A549 treated with Mapracorat at 1 μM for 4 hours (cell line): Measurements from ENCODE around the gene RINT1. TPM values are rescaled to one million over a fixed set of nuclear protein-coding genes. Genes with fewer than 3 reads are reported as not detected.

Experiments used
- total RNA-seq: library from RNA; stranded (reverse); fragments of 200-300 nt; extraction: Qiagen RNA extraction; gene quantifications from 5 replicates; pipeline ENCODE4 v1.2.3, GENCODE V29; 2022

Gene RINT1
- 13.6 to 17.1 TPM (median 15.5 TPM) in 5 replicates for total RNA-seq

DNA sequence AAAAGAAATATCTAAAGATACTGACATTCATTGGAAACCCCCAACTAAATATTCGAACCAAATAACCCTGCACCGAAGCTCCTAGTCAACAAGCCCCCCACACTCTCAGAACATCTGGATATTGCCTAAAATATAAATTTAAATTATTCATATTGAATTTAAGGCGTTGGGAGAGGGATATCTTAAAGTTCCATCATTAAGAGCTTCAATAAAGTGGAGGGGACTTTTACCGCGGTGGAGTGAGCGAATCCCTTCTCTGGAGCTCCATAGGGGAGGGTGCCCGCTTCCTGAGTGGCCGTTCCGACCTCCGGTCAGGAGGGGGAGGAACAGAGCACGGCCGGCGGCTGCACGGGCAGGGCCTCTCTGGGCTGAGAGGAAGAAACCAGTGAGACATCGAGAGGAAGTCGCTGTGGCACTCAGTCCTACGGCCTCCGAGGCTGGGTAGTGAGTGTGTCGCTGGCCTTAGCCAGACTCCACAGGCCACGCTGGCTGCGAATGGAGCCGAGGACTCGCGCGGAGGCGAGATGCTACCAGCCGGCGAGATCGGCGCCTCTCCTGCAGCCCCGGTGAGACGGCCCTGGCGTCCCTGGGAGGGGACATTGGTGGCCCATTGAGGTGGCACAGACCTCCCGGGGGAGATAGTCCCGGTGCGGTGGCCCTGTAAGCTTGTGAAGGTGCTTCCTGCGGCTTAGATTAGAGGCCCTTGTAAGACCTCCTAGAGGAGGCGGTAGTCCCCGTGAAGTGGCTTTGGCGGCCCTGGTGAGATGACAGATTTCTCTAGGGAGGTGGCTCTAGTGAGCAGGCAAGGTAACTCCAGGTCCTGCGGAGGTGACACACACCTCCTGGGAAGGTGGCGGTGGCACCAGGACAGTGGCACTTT is at the start of gene RINT1:
Gene RINT1 (plus strand): TSS at position 410 of the 880 bp plus-strand sequence. CDS start 115 bp downstream, at position 525.

GRCh38 chr7:105521717-105522463 is 10.1 kb upstream of the RINT1 start, which contains the start of gene PUS7:
PUS7 (minus strand) TSS chr7:105522271; CDS start chr7:105508512, 13,759 bp downstream.

GRCh38 chr7:105581066-105581811 is 49.2 kb downstream of the RINT1 start, which contains the start of gene EFCAB10:
EFCAB10 (minus strand) TSS chr7:105581493; CDS start chr7:105581463, 30 bp downstream.

Other genes starting within 250 kb of the RINT1 start
- gene SRPK2, start 143.3 kb upstream of the RINT1 start, total RNA-seq: 28.6 to 37.5 TPM (median 35.4 TPM) in 5 replicates
- gene PUS7, start 9.9 kb upstream of the RINT1 start, total RNA-seq: 23.2 to 31.5 TPM (median 25.7 TPM) in 5 replicates
- gene EFCAB10, start 49.3 kb downstream of the RINT1 start, total RNA-seq: 2.2 to 3.8 TPM (median 2.8 TPM) in 5 replicates